ENCODE results near the gene MUC5B.

MUC5B gene

DNA sequence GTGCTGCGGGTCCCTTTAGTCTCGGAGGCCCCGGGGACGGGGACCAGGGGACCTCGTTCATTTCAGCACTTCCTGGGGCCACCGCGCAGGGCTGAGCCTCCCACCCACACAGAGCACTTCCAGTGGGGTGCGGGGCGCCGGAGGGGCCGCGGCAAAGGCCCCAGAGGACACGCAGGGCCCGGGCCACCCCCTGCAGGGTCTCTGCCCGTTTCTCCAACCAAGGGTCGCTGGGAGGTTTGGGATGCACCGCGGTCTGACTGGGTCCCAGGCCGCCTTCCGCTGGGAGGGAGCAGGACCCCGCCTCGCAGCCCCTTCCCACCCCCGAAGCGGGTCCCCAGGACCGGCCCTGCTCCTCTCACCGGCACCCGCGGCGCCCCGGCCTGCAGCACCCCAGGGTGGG, 49.1 kb downstream of the MUC5B start:
- no peak for DNase-seq (ENCODE audit: low read depth, low spot score)
- H3K4me3 ChIP-seq (ENCODE audit: low read length), result no peak overlapping the region

DNA sequence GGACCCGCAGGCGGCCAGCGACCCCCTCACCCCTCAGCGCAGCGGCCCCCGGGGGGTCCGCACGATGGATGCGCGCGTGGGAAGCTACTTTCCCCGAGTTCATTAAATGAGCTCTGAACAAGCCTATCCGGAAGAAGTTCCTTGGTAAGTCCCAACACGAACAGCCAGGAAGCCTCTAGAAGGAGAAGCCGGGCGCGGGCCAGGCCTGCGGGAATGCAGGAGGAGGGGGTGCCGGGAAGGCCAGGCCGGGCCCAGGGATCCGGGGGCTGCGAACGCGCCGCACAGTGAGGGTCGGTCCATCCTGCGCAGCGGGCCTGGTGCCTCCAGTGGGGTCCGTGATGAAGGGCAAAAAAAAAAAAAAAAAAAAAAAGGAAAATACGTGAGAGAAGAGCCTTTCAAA, 49.7 kb downstream of the MUC5B start:
- no peak for DNase-seq (ENCODE audit: low read depth, low spot score)
- H3K4me3 ChIP-seq (ENCODE audit: low read length), result no peak overlapping the region

GRCh38 chr11:1274501-1274900, 51.6 kb downstream of the MUC5B start:
- H3K4me3 ChIP-seq (ENCODE audit: low read length), result no peak overlapping the region

GRCh38 chr11:1275021-1275420, 52.2 kb downstream of the MUC5B start:
- H3K4me3 ChIP-seq (ENCODE audit: low read length), result no peak overlapping the region
- DNase-seq (ENCODE audit: low read depth, low spot score), result no peak

More at GRCh38 chr11:1274501-1274900, 51.6 kb downstream of the MUC5B start:
- no peak for DNase-seq (ENCODE audit: low read depth, low spot score)

GRCh38 chr11:1276041-1276790, 53.4 kb downstream of the MUC5B start:
- DNase-seq (ENCODE audit: low read depth, low spot score), result no peak
- H3K4me3 ChIP-seq (ENCODE audit: low read length), result no peak overlapping the region

GRCh38 chr11:1276866-1277615, 54.2 kb downstream of the MUC5B start:
- H3K4me3 ChIP-seq (ENCODE audit: low read length), result no peak overlapping the region
- DNase-seq (ENCODE audit: low read depth, low spot score), result no peak

DNA sequence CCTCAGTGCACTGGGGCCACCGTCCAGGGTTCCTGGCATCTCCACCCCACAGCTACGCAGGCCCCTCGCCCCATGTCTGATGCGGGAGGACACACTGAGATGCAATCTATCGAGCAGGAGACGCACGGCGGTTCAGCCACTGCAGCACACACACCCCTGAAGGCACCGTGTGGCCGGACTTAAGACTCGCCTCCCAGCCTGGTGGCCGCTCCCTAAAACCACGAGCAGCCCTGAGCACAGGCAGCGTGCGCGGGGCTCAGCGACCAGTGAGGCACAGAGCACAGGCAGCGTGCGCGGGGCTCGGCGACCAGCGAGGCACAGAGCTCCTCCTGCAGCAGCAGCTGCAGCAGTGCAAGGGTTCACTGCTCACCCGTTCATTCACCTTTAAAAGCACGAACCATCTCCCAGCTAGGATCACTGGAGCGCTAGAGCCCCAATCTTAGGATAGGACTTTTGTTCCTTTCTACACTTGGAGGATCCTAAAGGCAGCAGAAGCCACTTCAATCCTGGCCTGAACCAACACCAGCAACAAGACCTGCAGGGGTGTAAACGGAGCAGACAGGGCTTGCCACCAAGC, 55.2 kb downstream of the MUC5B start:
- no peak overlapping the region for H3K4me3 ChIP-seq (ENCODE audit: low read length)

DNA sequence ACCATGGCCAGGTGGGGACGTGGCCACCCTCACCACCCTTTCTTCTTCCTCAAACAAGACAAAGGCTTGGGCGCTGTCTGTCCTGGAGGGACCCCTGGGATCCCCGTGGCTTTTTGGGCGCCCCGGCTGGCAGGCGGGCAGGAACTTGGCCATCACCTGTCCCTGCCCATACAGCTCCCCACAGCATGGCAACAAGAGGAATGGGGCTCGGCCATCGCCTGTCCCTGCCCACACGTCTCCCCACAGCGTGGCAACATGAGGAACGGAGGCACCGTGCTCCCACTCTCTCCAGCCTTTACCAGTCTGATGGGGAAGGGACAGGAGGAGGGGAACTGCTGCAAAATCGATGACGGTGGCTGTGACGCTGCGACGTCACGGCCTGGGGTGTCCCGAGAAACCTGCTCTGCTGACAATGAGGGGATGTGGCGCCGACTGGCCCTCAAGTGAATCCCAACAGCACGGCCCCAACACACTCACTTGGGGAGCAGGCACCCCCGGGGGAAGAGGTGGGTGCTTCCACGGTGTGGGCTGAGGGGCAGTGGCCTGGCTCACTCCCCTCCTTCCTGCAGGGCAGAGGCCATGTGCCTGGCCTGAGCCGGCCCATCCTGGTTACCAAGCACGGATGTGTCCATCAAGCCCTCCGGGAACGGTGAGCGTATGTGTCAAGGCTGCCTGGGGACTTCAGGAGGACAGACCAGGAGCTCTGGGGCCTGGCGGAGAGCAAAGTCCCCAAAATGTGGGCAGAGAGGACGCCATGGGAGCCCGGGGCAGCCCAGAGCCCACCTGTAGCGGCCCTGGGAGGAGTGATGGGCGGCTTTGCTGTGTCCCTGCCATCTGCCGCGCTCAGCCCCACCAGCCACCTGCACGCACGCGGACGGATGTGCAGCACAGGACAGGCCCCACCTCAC, 56.2 kb downstream of the MUC5B start:
- DNase-seq (ENCODE audit: low read depth, low spot score), result no peak
- H3K4me3 ChIP-seq (ENCODE audit: low read length), result no peak overlapping the region

More for the DNA sequence above, 55.2 kb downstream of the MUC5B start:
- DNase-seq (ENCODE audit: low read depth, low spot score), result no peak

- no peak overlapping the region for H3K4me3 ChIP-seq (ENCODE audit: low read length)
- DNase-seq (ENCODE audit: low read depth, low spot score), result no peak
These were observed 56.8 kb downstream of the MUC5B start for GRCh38 chr11:1279674-1280055.

- no peak overlapping the region for H3K4me3 ChIP-seq (ENCODE audit: low read length)
- no peak for DNase-seq (ENCODE audit: low read depth, low spot score)
These were observed 57.5 kb downstream of the MUC5B start for GRCh38 chr11:1280116-1281035.

GRCh38 chr11:1281326-1281973, 58.6 kb downstream of the MUC5B start:
- H3K4me3 ChIP-seq (ENCODE audit: low read length), result no peak overlapping the region
- no peak for DNase-seq (ENCODE audit: low read depth, low spot score)

GRCh38 chr11:1281974-1282365, 59.1 kb downstream of the MUC5B start:
- H3K4me3 ChIP-seq (ENCODE audit: low read length), result no peak overlapping the region
- no peak for DNase-seq (ENCODE audit: low read depth, low spot score)

- H3K4me3 ChIP-seq (ENCODE audit: low read length), result no peak overlapping the region
- no peak for DNase-seq (ENCODE audit: low read depth, low spot score)
These were observed 60.2 kb downstream of the MUC5B start for GRCh38 chr11:1283091-1283511.

GRCh38 chr11:1283906-1284305, 61.0 kb downstream of the MUC5B start:
- no peak overlapping the region for H3K4me3 ChIP-seq (ENCODE audit: low read length)
- no peak for DNase-seq (ENCODE audit: low read depth, low spot score)

DNA sequence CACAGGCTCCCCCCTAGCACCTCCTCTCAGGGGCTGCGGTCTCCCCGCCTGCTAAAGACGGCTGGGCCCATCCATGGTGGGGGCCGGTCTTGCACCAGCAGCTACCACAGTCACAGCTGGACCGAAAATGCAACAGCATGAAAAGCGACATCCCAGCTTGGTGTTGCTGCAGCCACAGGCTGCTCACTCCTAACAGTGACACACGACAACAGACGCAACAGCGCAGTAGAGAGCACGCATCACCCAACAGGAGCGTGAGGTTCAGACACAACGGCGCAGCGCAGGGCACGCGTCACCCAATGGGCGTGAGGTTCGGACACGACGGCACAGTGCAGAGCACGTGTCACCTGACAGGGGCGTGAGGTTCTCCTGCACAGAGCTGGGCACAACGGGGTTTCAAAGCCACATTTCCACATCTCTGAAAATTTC, 62.5 kb downstream of the MUC5B start:
- DNase-seq (ENCODE audit: low read depth, low spot score), result no peak
- no peak overlapping the region for H3K4me3 ChIP-seq (ENCODE audit: low read length)

GRCh38 chr11:1285876-1286275, 63.0 kb downstream of the MUC5B start:
- no peak overlapping the region for H3K4me3 ChIP-seq (ENCODE audit: low read length)
- DNase-seq (ENCODE audit: low read depth, low spot score), result no peak

DNA sequence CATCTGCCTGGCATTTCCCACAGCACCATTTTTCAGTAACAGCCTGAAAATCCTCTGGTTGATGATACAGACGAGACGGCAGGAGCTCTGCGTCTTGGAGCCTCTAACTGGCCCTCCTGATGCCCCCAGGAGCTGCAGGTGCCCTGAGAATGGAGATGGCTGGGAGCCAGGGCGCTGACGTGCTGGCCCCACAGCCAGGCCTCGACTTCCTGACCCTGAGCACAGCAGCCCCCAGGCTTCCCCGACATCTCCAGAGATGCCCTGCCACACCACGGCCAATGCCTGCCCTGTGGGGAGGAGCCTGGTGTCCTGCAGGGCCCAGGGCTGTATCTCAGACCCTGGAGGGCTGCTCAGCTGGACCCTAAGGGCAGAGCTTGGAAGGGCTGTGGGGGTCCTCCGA, 65.1 kb downstream of the MUC5B start:
- no peak for DNase-seq (ENCODE audit: low read depth, low spot score)
- H3K4me3 ChIP-seq (ENCODE audit: low read length), result no peak overlapping the region

Data from Jurkat, Clone E6-1 (cell line).